Measurements from ENCODE around the gene DUSP10. TPM values are rescaled to one million over a fixed set of nuclear protein-coding genes. Genes with fewer than 3 reads are reported as not detected.

Gene DUSP10
- total RNA-seq, 4 donors from 2014 or later, result 3.8 to 7.3 (median 4.4) TPM

DNA sequence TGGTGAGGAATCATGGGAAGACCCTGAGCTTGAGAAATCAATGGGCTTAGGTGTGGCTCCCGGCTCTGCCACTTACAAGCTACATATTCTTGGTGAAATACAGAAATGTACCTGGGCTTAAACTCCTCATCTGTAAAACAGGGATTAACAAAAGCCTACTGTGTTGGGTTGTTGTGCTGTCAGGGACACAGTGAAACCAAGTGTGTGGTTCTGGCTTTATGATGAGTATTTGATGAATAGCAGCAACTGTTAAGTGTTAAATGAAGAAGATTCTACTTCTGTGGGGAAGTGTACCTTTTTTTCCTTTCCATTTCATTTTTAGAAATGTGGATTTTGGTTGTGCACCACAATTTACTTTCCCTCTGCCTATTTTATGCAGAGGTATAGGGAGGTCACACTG lies 41.1 kb upstream of the DUSP10 start:
- Histone ChIP-seq H3K27ac (no peak overlapping the region), H3K27me3 (no peaks in the 10 kb centered on the region), H3K36me3 (no peaks in the 10 kb centered on the region), H3K9me3 (no peaks in the 10 kb centered on the region), H3K4me3 (no peak overlapping the region), H3K4me1 (no peaks in the 10 kb centered on the region)
- 96 to 100% methylated on average over 1 of the region's 1 CpG for WGBS, 2 donors
- TF ChIP-seq POLR2A (IDR thresholded peaks at IDR 0.05) (no peak), EP300 (IDR thresholded peaks at IDR 0.05) (no peak)
- TF ChIP-seq, protein P1, sequence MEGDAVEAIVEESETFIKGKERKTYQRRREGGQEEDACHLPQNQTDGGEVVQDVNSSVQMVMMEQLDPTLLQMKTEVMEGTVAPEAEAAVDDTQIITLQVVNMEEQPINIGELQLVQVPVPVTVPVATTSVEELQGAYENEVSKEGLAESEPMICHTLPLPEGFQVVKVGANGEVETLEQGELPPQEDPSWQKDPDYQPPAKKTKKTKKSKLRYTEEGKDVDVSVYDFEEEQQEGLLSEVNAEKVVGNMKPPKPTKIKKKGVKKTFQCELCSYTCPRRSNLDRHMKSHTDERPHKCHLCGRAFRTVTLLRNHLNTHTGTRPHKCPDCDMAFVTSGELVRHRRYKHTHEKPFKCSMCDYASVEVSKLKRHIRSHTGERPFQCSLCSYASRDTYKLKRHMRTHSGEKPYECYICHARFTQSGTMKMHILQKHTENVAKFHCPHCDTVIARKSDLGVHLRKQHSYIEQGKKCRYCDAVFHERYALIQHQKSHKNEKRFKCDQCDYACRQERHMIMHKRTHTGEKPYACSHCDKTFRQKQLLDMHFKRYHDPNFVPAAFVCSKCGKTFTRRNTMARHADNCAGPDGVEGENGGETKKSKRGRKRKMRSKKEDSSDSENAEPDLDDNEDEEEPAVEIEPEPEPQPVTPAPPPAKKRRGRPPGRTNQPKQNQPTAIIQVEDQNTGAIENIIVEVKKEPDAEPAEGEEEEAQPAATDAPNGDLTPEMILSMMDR (IDR thresholded peaks at IDR 0.05), result no peak
- no peak for DNase-seq (ENCODE audit: low spot score in 2 of 2)

DNA sequence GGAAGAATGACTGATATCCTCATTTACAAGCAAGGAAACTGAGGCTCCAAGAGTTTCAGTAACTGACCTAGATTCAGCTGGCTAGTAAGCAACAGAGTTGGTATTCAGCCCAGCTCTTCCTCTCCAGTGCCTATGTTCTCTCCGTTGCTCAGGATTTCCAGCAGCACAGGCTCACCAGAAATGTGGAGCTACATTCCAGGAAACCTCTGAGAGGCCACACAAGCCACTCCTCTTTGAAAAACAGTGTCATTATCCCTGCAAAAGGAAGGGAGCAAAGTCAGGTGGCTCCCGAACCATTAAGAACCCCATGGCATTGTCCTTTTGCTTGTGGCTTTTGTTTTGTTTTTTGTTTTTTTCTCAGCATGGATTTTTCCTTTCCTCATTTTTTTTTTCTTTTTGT lies 40.6 kb upstream of the DUSP10 start:
- no peak for DNase-seq (ENCODE audit: low spot score in 2 of 2)
- TF ChIP-seq, protein P1 (IDR thresholded peaks at IDR 0.05), result no peak
- TF ChIP-seq POLR2A (IDR thresholded peaks at IDR 0.05) (no peak), EP300 (IDR thresholded peaks at IDR 0.05) (no peak)
- H3K27ac ChIP-seq, result no peak overlapping the region
- no peak overlapping the region for H3K4me3 ChIP-seq
- no peaks in the 10 kb centered on the region for H3K9me3 ChIP-seq
- no peaks in the 10 kb centered on the region for H3K36me3 ChIP-seq
- WGBS, 2 donors, result 45 to 61% methylated on average over 2 of the region's 2 CpGs
- no peaks in the 10 kb centered on the region for H3K27me3 ChIP-seq
- no peaks in the 10 kb centered on the region for H3K4me1 ChIP-seq

DNA sequence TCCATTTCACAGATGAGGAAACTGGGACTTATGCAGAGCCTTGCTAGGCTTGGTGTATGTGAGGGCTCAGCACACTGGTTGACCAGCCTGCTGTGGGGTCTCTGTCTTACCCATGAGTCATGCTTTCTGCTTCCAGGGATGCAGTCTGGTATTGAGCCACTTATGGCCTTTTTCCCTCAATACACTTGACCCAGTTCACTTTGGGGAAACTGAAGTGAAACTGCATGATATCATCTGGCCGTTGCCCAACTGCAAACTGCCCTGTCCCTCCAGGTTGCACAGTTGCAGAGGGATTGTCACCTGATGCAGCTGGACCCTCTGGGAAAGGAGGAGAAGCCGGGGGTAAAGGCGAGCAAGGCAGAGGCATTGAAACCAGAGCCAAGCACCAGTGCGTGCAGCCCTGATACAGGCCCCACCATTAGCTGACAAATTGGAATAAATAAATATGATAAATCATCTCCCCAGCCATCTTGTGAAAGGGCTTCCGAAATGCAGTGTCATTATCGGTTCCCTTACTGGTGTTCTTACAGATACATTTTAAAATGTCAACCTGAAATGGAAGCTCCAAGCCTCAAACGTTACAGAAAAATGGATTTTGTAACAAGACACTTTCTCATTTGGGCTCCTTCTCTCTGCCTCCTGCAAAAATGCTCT lies 39.3 kb upstream of the DUSP10 start:
- 78 to 83% methylated on average over 7 of the region's 7 CpGs for WGBS, 2 donors

DNA sequence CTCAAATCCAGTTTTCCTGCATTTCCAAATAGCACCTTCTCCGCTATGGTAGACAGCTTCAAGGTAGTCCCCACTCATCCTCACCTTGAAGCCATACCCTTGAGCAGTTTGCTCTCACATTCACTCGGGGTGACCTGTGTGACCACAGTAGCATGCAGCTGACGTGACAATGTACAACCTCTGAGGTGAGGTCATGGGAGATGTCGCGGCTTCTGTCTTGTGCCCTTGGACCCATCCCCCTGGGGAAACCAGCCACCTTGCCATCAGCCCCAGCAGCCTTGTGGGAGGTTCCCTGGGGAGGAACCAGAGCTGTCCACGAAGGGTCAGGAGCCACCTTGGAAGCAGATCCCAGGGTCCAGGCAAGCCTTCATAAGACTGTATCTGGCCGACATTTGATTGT lies 38.3 kb upstream of the DUSP10 start:
- TF ChIP-seq, protein P1 (IDR thresholded peaks at IDR 0.05), result no peak
- TF ChIP-seq POLR2A (IDR thresholded peaks at IDR 0.05) (no peak), EP300 (IDR thresholded peaks at IDR 0.05) (no peak)
- H3K9me3 ChIP-seq, result no peaks in the 10 kb centered on the region
- no peak overlapping the region for H3K4me3 ChIP-seq
- no peak for DNase-seq (ENCODE audit: low spot score in 2 of 2)
- 84 to 95% methylated on average over 7 of the region's 7 CpGs for WGBS, 2 donors
- peaks cover 0 to 5% (median 0%) of the 10 kb centered on the region in 4 donors for H3K4me1 ChIP-seq
- no peaks in the 10 kb centered on the region for H3K27me3 ChIP-seq
- no peak overlapping the region for H3K27ac ChIP-seq
- no peaks in the 10 kb centered on the region for H3K36me3 ChIP-seq

More for the DNA sequence above, 39.3 kb upstream of the DUSP10 start:
- H3K27ac ChIP-seq, result no peak overlapping the region
- no peaks in the 10 kb centered on the region for H3K27me3 ChIP-seq
- no peak overlapping the region for H3K4me3 ChIP-seq
- H3K4me1 ChIP-seq, result peaks cover 0 to 4% (median 0%) of the 10 kb centered on the region in 4 donors
- no peaks in the 10 kb centered on the region for H3K9me3 ChIP-seq
- no peak for DNase-seq (ENCODE audit: low spot score in 2 of 2)
- H3K36me3 ChIP-seq, result no peaks in the 10 kb centered on the region
- TF ChIP-seq EP300 (IDR thresholded peaks at IDR 0.05), result no peak
- TF ChIP-seq, protein P1 (IDR thresholded peaks at IDR 0.05), result no peak
- TF ChIP-seq POLR2A (IDR thresholded peaks at IDR 0.05), result no peak

DNA sequence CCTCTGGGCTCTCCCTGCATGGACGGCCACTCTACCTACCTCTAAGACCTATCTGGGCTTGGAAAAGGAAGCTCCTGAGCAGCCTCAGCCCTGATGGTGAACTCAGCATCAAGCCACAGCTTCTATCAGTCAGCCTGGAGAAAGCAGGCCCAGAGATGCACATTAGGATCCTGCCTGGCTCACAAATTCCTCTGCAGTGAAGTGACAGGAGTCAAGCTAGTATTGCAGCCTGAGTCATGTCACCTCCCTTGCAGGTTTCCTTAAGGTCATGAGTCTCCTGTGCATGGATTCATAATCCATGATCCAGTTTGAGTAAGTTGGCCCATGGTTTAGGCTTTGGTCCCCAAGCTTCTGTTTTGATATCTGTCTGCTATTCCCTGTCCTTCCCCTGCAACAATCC lies 37.9 kb upstream of the DUSP10 start:
- WGBS, 2 donors, result 88% methylated on average over 1 of the region's 1 CpG
- Histone ChIP-seq H3K4me3 (no peak overlapping the region), H3K27ac (no peak overlapping the region), H3K36me3 (no peaks in the 10 kb centered on the region), H3K4me1 (peaks cover 0 to 5% (median 0%) of the 10 kb centered on the region in 4 donors), H3K27me3 (no peaks in the 10 kb centered on the region), H3K9me3 (no peaks in the 10 kb centered on the region)
- TF ChIP-seq, protein P1 (IDR thresholded peaks at IDR 0.05), result no peak
- TF ChIP-seq EP300 (IDR thresholded peaks at IDR 0.05) (no peak), POLR2A (IDR thresholded peaks at IDR 0.05) (no peak)
- no peak for DNase-seq (ENCODE audit: low spot score in 2 of 2)

All from tibial nerve (tissue), 4 donors.